Osteocyte (in vitro differentiated cells): ENCODE data around the gene UBR4. TPM values are rescaled to one million over a fixed set of nuclear protein-coding genes. Genes with fewer than 3 reads are reported as not detected.

ENCODE experiments used
- DNase-seq: peaks from one replicate; pipeline ENCODE4 v3.0.0; 2021; ENCODE audit warnings: mixed read lengths; ENCODE audit not compliant: unreplicated experiment; ENCODE audit errors: extremely low spot score
- H3K27ac Mint-ChIP-seq: one replicate; pipeline ENCODE4 v1.8.0; 2021; ENCODE audit warnings: mild to moderate bottlenecking, mixed read lengths; ENCODE audit not compliant: unreplicated experiment
- H3K27me3 Mint-ChIP-seq: one replicate; pipeline ENCODE4 v1.8.0; 2021; ENCODE audit warnings: mixed read lengths; ENCODE audit not compliant: unreplicated experiment
- H3K36me3 Mint-ChIP-seq: one replicate; pipeline ENCODE4 v1.8.0; 2021; ENCODE audit warnings: mixed read lengths; ENCODE audit not compliant: unreplicated experiment
- H3K4me1 Mint-ChIP-seq: one replicate; pipeline ENCODE4 v1.8.0; 2021; ENCODE audit warnings: mixed read lengths; ENCODE audit not compliant: unreplicated experiment
- H3K4me3 Mint-ChIP-seq: one replicate; pipeline ENCODE4 v1.8.0; 2021; ENCODE audit warnings: mild to moderate bottlenecking, moderate library complexity, mixed read lengths; ENCODE audit not compliant: unreplicated experiment
- H3K9me3 Mint-ChIP-seq: one replicate; pipeline ENCODE4 v1.8.0; 2021; ENCODE audit warnings: mixed read lengths; ENCODE audit not compliant: unreplicated experiment
- total RNA-seq: library from RNA; stranded (reverse); gene quantifications from 2 replicates; pipeline ENCODE4 v1.2.1, GENCODE V29; 2021
- TF ChIP-seq, protein P1 (sequence below): fragments of 200-600 bp; sonication (generic); IDR thresholded peaks from 2 replicates; pipeline ENCODE4 v1.5.0; 2021; ENCODE audit warnings: antibody characterized with exemption, mild to moderate bottlenecking, moderate library complexity

UBR4 gene
- total RNA-seq, 1 donor from 2014 or later, result 161 TPM

DNA sequence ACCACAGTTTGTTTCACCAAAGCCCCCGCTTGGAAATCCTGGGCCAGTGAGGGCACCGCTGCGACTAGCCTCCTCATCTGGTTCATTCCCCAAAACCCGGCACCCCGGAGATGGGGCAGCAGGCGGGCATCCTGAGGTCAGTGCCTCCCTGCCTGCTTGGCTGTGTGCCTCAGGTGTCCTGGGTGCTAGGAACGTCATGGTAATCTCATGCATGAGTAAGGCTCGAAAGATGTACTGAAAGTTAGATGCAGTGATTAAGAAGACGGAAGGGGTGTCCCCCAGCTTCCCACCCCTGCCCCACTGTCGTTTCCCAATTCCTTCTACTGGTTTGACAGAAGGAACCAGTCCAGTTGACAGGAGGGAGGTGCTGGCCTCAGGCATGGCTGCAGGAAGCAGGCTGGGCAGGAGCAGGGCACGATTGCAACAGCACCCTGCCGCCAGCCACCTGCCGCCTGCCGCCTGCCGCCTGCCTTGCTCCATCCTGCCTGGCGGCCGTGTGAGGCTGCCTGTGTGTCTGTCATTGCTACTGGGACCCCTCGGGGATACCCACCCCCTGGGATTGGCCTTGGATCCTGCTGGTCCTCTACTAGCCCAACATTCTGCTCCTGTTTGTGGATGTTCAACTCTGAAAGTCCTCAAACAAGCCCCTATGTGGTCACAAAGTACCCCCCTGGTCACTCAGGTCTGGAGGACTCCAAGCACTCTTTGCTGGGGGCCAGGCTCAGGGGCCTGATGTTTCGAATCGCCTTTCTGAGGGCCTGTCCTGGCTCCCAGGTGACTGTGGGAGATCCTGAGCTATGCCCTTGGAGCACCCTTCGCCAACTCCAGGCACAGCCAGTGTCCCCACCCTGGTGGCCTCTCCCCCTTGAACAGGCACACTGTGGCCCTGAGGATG lies 180.6 kb downstream of the UBR4 start:
- Mint-ChIP-seq H3K27me3 (peaks cover 4% of the 10 kb centered on the region), H3K9me3 (peaks cover 6% of the 10 kb centered on the region), H3K36me3 (no peaks in the 10 kb centered on the region), H3K4me1 (no peaks in the 10 kb centered on the region), H3K27ac (no peak overlapping the region), H3K4me3 (no peak overlapping the region)
- no peak for DNase-seq
- TF ChIP-seq, protein P1, sequence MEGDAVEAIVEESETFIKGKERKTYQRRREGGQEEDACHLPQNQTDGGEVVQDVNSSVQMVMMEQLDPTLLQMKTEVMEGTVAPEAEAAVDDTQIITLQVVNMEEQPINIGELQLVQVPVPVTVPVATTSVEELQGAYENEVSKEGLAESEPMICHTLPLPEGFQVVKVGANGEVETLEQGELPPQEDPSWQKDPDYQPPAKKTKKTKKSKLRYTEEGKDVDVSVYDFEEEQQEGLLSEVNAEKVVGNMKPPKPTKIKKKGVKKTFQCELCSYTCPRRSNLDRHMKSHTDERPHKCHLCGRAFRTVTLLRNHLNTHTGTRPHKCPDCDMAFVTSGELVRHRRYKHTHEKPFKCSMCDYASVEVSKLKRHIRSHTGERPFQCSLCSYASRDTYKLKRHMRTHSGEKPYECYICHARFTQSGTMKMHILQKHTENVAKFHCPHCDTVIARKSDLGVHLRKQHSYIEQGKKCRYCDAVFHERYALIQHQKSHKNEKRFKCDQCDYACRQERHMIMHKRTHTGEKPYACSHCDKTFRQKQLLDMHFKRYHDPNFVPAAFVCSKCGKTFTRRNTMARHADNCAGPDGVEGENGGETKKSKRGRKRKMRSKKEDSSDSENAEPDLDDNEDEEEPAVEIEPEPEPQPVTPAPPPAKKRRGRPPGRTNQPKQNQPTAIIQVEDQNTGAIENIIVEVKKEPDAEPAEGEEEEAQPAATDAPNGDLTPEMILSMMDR, result no peak

DNA sequence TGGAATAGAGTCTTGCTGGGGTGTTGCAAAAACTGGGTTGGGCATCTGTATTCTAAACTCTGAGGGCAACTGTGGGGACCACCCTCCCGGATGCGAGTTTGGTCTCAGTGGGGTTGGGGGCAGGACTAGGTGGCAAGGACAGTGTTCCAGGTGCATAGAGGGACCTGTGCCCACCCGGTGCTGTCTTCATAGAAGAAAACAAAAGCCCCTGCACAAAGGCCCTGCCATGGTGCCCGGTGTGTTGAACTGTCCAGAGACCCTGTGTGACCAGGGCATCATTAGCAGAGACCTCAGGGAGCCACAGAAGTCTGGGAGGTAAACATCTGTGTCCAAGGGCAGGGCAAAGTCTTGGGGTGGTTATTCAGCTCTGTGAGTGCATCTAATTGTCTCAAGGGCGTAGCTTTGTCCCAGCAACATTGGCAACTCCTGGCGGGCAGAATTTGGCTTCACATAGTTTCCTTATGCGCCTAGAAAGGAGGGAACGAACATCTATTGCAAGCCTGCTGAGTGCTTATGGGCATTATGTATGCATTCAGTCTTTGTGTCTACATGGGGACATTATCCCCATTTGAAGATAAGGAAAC lies 181.4 kb downstream of the UBR4 start:
- Mint-ChIP-seq H3K4me1 (no peaks in the 10 kb centered on the region), H3K27me3 (peaks cover 7% of the 10 kb centered on the region), H3K27ac (no peak overlapping the region), H3K9me3 (peaks cover 10% of the 10 kb centered on the region), H3K36me3 (no peaks in the 10 kb centered on the region), H3K4me3 (no peak overlapping the region)
- TF ChIP-seq, protein P1, result no peak
- no peak for DNase-seq

GRCh38 chr1:19028110-19028509 lies 182.0 kb downstream of the UBR4 start:
- Mint-ChIP-seq H3K9me3 (peaks cover 14% of the 10 kb centered on the region), H3K4me3 (no peak overlapping the region), H3K27me3 (peaks cover 11% of the 10 kb centered on the region), H3K36me3 (no peaks in the 10 kb centered on the region), H3K4me1 (no peaks in the 10 kb centered on the region), H3K27ac (no peak overlapping the region)
- TF ChIP-seq, protein P1, result no peak
- DNase-seq, result no peak

Other genes starting within 250 kb of the UBR4 start
- gene EMC1, start 41.3 kb upstream of the UBR4 start, total RNA-seq, result 52.2 and 52.9 TPM in 2 replicates
- gene MRTO4, start 41.5 kb upstream of the UBR4 start, total RNA-seq, result 22.4 and 23.6 TPM in 2 replicates
- gene AKR7A3, start 78.5 kb upstream of the UBR4 start, total RNA-seq, result 1.5 and 2.1 TPM in 2 replicates
- gene AKR7A2, start 101.9 kb upstream of the UBR4 start, total RNA-seq, result 67.8 and 72.4 TPM in 2 replicates
- gene SLC66A1, start 102.1 kb upstream of the UBR4 start, total RNA-seq, result 25.8 and 29.0 TPM in 2 replicates